Measurements from ENCODE around the gene DAB1.

- TF ChIP-seq CTCF (IDR thresholded peaks at IDR 0.05): no peak
- no peak for TF ChIP-seq POLR2A (IDR thresholded peaks at IDR 0.05)
- TF ChIP-seq POLR2AphosphoS5 (IDR thresholded peaks at IDR 0.05): no peak
Measured at GRCh38 chr1:56966698-56966999, 457.2 kb downstream of the DAB1 start.

All from sigmoid colon (tissue), 4 donors.